ENCODE measurements around the gene RYR2. TPM values are rescaled to one million over a fixed set of nuclear protein-coding genes. Genes with fewer than 3 reads are reported as not detected.
A peak's percentile ranks its signal among the peaks of the same experiment; 100 is the strongest.

RYR2 gene
- total and polyA plus RNA-seq, 7 donors, result under 0.01 to 22.4 (median 6.1) TPM

DNA sequence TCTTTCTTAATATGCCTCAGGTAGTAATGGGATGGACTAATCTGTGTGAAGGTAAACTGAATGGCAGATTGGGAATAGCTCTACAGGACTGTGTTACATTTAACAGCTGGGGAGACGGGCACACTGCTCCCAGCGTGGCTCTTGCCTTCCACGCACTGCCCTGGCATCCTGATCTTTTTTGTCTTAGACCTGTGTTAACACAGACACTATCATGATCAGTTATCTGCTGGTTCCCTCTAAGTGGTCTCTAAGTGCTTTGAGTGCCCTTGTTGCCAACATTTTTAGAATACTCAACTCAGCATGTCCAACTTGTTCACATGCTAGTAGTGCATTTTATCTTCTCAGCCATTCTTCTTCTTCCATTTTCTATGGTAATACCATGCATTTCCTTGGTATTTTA, 208.1 kb downstream of the RYR2 start:
- 87 to 88% methylated on average over 3 of the region's 3 CpGs for WGBS, 2 donors
- H3K4me3 ChIP-seq, result no peak overlapping the region
- no peak for TF ChIP-seq POLR2AphosphoS5 (IDR thresholded peaks at IDR 0.05)
- TF ChIP-seq, protein P1, sequence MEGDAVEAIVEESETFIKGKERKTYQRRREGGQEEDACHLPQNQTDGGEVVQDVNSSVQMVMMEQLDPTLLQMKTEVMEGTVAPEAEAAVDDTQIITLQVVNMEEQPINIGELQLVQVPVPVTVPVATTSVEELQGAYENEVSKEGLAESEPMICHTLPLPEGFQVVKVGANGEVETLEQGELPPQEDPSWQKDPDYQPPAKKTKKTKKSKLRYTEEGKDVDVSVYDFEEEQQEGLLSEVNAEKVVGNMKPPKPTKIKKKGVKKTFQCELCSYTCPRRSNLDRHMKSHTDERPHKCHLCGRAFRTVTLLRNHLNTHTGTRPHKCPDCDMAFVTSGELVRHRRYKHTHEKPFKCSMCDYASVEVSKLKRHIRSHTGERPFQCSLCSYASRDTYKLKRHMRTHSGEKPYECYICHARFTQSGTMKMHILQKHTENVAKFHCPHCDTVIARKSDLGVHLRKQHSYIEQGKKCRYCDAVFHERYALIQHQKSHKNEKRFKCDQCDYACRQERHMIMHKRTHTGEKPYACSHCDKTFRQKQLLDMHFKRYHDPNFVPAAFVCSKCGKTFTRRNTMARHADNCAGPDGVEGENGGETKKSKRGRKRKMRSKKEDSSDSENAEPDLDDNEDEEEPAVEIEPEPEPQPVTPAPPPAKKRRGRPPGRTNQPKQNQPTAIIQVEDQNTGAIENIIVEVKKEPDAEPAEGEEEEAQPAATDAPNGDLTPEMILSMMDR (IDR thresholded peaks at IDR 0.05), result no peak
- no peak for TF ChIP-seq EP300 (IDR thresholded peaks at IDR 0.05)
- TF ChIP-seq POLR2A (IDR thresholded peaks at IDR 0.05), result no peak
- DNase-seq, result no peak
- H3K36me3 ChIP-seq, result no peaks in the 10 kb centered on the region
- H3K27ac ChIP-seq, result no peak overlapping the region
- H3K4me1 ChIP-seq, result peaks cover 0 to 1% (median 0%) of the 10 kb centered on the region in 4 donors
- no peaks in the 10 kb centered on the region for H3K9me3 ChIP-seq
- no peaks in the 10 kb centered on the region for H3K27me3 ChIP-seq
- intact Hi-C loops (cut with DNase I), result no loop called here

DNA sequence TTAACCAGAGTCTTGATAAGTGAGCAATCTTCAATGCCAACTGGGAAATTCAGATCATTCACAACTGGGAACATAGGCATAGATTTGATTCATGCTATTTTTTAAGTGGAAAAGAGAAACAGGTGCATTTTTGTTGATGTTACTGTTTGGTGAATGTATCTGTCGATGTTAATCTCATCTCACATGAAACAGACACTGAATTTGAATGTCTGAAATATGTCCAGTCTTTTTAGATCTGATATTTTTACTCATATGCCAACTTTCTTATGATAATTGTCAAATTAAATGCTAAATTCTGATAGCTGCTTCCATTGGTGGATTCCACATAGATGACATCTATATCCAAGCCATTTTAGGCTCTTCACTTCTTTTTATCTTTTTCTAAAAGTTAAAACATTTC, 213.1 kb downstream of the RYR2 start:
- Histone ChIP-seq H3K36me3 (no peaks in the 10 kb centered on the region), H3K9me3 (no peaks in the 10 kb centered on the region), H3K27me3 (no peaks in the 10 kb centered on the region), H3K4me3 (no peak overlapping the region), H3K4me1 (peaks cover 0 to 20% (median 15%) of the 10 kb centered on the region in 4 donors), H3K27ac (no peak overlapping the region)
- WGBS, 2 donors, result 74 to 79% methylated on average over 1 of the region's 1 CpG
- no peak for DNase-seq
- intact Hi-C loops (cut with DNase I), result no loop called here
- TF ChIP-seq, protein P1 (IDR thresholded peaks at IDR 0.05), result no peak
- TF ChIP-seq EP300 (IDR thresholded peaks at IDR 0.05), result no peak
- no peak for TF ChIP-seq POLR2A (IDR thresholded peaks at IDR 0.05)
- no peak for TF ChIP-seq POLR2AphosphoS5 (IDR thresholded peaks at IDR 0.05)

- Histone ChIP-seq H3K36me3 (no peaks in the 10 kb centered on the region), H3K4me3 (no peak overlapping the region), H3K9me3 (no peaks in the 10 kb centered on the region), H3K27ac (peak overlapping the region; percentile 25 to 75 (median 68)), H3K4me1 (peaks cover 0 to 34% (median 15%) of the 10 kb centered on the region in 4 donors), H3K27me3 (no peaks in the 10 kb centered on the region)
- peak; percentile 75 for DNase-seq
- TF ChIP-seq POLR2AphosphoS5 (IDR thresholded peaks at IDR 0.05) (peak in 3 of 4 donors; percentile 29 to 61 (median 55)), EP300 (IDR thresholded peaks at IDR 0.05) (no peak)
- intact Hi-C loops (cut with DNase I), result no loop called here
Measured at GRCh38 chr1:237258871-237259270, 216.9 kb downstream of the RYR2 start.

- no peak for DNase-seq
- Histone ChIP-seq H3K4me3 (no peak overlapping the region), H3K4me1 (peaks cover 0 to 34% (median 15%) of the 10 kb centered on the region in 4 donors), H3K27me3 (no peaks in the 10 kb centered on the region), H3K27ac (peak overlapping the region in 2 of 4 donors; percentile 1 to 14), H3K9me3 (no peaks in the 10 kb centered on the region), H3K36me3 (no peaks in the 10 kb centered on the region)
- TF ChIP-seq EP300 (IDR thresholded peaks at IDR 0.05) (no peak), POLR2A (IDR thresholded peaks at IDR 0.05) (no peak), POLR2AphosphoS5 (IDR thresholded peaks at IDR 0.05) (no peak)
- TF ChIP-seq, protein P1 (IDR thresholded peaks at IDR 0.05), result no peak
- 56 to 80% methylated on average over 4 of the region's 4 CpGs for WGBS, 2 donors
- intact Hi-C loops (cut with DNase I), result no loop called here
Measured at GRCh38 chr1:237261198-237261597, 219.2 kb downstream of the RYR2 start.

DNA sequence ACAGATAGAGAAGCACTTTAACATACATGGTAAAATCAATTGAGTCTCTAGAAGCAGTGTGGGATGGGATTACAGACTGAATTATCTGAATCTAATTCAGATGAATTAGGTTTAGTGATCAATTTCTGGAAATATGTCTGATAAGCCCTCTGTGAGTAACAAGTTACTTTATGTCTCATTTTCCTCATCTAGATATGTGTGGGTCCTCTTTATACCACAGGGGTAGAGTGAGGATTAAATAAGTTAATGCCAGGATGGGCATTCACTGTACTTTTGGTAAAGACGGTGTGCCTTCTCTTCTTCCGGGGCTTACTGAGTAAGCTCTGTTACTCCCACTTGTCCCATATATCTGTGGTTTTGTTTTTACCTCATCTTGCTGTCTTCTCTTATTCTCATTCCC, 225.8 kb downstream of the RYR2 start:
- Histone ChIP-seq H3K36me3 (no peaks in the 10 kb centered on the region), H3K4me1 (peaks cover 0 to 14% (median 7%) of the 10 kb centered on the region in 4 donors), H3K9me3 (no peaks in the 10 kb centered on the region), H3K27me3 (no peaks in the 10 kb centered on the region), H3K27ac (no peak overlapping the region), H3K4me3 (no peak overlapping the region)
- 90 to 92% methylated on average over 2 of the region's 2 CpGs for WGBS, 2 donors
- DNase-seq, result no peak
- intact Hi-C loops (cut with DNase I), result no loop called here
- TF ChIP-seq, protein P1 (IDR thresholded peaks at IDR 0.05), result no peak
- no peak for TF ChIP-seq EP300 (IDR thresholded peaks at IDR 0.05)
- no peak for TF ChIP-seq POLR2AphosphoS5 (IDR thresholded peaks at IDR 0.05)
- TF ChIP-seq POLR2A (IDR thresholded peaks at IDR 0.05), result no peak
